DMS114 treated with DMSO at 0.1 percent for 48 hours (cell line): Measurements from ENCODE around the gene PLPPR2.
"Not testable (repeated sequence)": the region's sequence is repeated elsewhere in the genome, so short reads cannot be mapped to it uniquely, and the experiment has no call there.

Experiments
- DNase-seq: peaks from one replicate; lab custom pipeline; 2025; ENCODE audit not compliant: unreplicated experiment; lab: John Stamatoyannopoulos, UW

The PLPPR2 gene

GRCh38 chr19:11355160-11356073 is at the start of gene PLPPR2:
TSS of gene PLPPR2 (plus strand) at chr19:11355432. CDS start at chr19:11357674, 2,242 bp downstream.
- peak; percentile 66 for DNase-seq

GRCh38 chr19:11306337-11306736 is 48.9 kb upstream of the PLPPR2 start:
- no peak for DNase-seq

- DNase-seq: not testable (repeated sequence)
Measured at GRCh38 chr19:11320278-11320995, 34.8 kb upstream of the PLPPR2 start.

- DNase-seq: no peak
Measured at GRCh38 chr19:11321191-11322126, 33.8 kb upstream of the PLPPR2 start.

- no peak for DNase-seq
Measured at GRCh38 chr19:11322269-11323024, 32.8 kb upstream of the PLPPR2 start.

GRCh38 chr19:11323601-11324078 is 31.6 kb upstream of the PLPPR2 start:
- DNase-seq: no peak

- no peak for DNase-seq
Measured at GRCh38 chr19:11324079-11324661, 31.1 kb upstream of the PLPPR2 start.

- no peak for DNase-seq
Measured at GRCh38 chr19:11324748-11325389, 30.4 kb upstream of the PLPPR2 start.

- DNase-seq: no peak
Measured at GRCh38 chr19:11325544-11325943, 29.7 kb upstream of the PLPPR2 start.

- no peak for DNase-seq
Measured at GRCh38 chr19:11330127-11330526, 25.1 kb upstream of the PLPPR2 start.

GRCh38 chr19:11331502-11331901 is 23.7 kb upstream of the PLPPR2 start:
- DNase-seq: no peak

- DNase-seq: no peak
Measured at GRCh38 chr19:11332822-11333221, 22.4 kb upstream of the PLPPR2 start.

GRCh38 chr19:11333838-11334237 is 21.4 kb upstream of the PLPPR2 start:
- DNase-seq: not testable (repeated sequence)

- DNase-seq: no peak
Measured at GRCh38 chr19:11335449-11336146, 19.6 kb upstream of the PLPPR2 start.

GRCh38 chr19:11337080-11337479 is 18.2 kb upstream of the PLPPR2 start:
- DNase-seq: no peak

GRCh38 chr19:11338121-11338520 is 17.1 kb upstream of the PLPPR2 start:
- no peak for DNase-seq

- DNase-seq: no peak
Measured at GRCh38 chr19:11338569-11339253, 16.5 kb upstream of the PLPPR2 start.
